Measurements from ENCODE around the gene PPP1R3G. TPM values are rescaled to one million over a fixed set of nuclear protein-coding genes. Genes with fewer than 3 reads are reported as not detected.

Gene PPP1R3G
- total and polyA plus RNA-seq, 2 of the 13 experiments (the other 11 are each of a cell fraction or from before 2014, with no cell fraction given) = 1.2 to 1.3 TPM

DNA sequence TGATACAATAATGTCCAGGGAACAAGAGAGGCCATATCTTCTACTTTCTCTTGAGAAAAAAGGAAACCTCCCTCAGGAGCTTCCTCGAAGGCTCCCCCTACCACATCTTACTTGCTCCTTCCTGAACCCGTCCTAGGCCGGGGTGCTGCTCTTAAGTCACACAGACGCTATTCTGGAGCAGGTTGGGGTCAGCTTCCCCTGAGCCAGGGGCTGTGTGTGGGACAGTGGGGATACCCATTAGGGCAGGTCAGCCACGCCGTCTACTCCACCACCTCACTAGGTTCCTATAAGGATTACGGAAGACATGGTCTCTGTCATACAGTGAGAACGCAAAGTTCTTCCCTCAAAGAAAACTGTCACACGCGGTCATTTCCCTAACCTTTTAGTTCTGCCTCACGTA lies 8.2 kb upstream of the PPP1R3G start (continued):
- TF ChIP-seq ZNF564 (CRISPR knock-in tag; IDR thresholded peaks at IDR 0.05) (no peak), ELF3 (CRISPR knock-in tag; IDR thresholded peaks at IDR 0.05) (no peak)
- TF ChIP-seq, protein P1, sequence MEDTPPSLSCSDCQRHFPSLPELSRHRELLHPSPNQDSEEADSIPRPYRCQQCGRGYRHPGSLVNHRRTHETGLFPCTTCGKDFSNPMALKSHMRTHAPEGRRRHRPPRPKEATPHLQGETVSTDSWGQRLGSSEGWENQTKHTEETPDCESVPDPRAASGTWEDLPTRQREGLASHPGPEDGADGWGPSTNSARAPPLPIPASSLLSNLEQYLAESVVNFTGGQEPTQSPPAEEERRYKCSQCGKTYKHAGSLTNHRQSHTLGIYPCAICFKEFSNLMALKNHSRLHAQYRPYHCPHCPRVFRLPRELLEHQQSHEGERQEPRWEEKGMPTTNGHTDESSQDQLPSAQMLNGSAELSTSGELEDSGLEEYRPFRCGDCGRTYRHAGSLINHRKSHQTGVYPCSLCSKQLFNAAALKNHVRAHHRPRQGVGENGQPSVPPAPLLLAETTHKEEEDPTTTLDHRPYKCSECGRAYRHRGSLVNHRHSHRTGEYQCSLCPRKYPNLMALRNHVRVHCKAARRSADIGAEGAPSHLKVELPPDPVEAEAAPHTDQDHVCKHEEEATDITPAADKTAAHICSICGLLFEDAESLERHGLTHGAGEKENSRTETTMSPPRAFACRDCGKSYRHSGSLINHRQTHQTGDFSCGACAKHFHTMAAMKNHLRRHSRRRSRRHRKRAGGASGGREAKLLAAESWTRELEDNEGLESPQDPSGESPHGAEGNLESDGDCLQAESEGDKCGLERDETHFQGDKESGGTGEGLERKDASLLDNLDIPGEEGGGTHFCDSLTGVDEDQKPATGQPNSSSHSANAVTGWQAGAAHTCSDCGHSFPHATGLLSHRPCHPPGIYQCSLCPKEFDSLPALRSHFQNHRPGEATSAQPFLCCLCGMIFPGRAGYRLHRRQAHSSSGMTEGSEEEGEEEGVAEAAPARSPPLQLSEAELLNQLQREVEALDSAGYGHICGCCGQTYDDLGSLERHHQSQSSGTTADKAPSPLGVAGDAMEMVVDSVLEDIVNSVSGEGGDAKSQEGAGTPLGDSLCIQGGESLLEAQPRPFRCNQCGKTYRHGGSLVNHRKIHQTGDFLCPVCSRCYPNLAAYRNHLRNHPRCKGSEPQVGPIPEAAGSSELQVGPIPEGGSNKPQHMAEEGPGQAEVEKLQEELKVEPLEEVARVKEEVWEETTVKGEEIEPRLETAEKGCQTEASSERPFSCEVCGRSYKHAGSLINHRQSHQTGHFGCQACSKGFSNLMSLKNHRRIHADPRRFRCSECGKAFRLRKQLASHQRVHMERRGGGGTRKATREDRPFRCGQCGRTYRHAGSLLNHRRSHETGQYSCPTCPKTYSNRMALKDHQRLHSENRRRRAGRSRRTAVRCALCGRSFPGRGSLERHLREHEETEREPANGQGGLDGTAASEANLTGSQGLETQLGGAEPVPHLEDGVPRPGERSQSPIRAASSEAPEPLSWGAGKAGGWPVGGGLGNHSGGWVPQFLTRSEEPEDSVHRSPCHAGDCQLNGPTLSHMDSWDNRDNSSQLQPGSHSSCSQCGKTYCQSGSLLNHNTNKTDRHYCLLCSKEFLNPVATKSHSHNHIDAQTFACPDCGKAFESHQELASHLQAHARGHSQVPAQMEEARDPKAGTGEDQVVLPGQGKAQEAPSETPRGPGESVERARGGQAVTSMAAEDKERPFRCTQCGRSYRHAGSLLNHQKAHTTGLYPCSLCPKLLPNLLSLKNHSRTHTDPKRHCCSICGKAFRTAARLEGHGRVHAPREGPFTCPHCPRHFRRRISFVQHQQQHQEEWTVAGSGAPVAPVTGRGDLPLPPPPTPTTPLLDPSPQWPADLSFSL (CRISPR knock-in tag; IDR thresholded peaks at IDR 0.05) = no peak
- TF ChIP-seq, protein P2, sequence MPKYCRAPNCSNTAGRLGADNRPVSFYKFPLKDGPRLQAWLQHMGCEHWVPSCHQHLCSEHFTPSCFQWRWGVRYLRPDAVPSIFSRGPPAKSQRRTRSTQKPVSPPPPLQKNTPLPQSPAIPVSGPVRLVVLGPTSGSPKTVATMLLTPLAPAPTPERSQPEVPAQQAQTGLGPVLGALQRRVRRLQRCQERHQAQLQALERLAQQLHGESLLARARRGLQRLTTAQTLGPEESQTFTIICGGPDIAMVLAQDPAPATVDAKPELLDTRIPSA (CRISPR knock-in tag; IDR thresholded peaks at IDR 0.05; ENCODE audit: borderline replicate concordance) = no peak
- TF ChIP-seq, protein P3, sequence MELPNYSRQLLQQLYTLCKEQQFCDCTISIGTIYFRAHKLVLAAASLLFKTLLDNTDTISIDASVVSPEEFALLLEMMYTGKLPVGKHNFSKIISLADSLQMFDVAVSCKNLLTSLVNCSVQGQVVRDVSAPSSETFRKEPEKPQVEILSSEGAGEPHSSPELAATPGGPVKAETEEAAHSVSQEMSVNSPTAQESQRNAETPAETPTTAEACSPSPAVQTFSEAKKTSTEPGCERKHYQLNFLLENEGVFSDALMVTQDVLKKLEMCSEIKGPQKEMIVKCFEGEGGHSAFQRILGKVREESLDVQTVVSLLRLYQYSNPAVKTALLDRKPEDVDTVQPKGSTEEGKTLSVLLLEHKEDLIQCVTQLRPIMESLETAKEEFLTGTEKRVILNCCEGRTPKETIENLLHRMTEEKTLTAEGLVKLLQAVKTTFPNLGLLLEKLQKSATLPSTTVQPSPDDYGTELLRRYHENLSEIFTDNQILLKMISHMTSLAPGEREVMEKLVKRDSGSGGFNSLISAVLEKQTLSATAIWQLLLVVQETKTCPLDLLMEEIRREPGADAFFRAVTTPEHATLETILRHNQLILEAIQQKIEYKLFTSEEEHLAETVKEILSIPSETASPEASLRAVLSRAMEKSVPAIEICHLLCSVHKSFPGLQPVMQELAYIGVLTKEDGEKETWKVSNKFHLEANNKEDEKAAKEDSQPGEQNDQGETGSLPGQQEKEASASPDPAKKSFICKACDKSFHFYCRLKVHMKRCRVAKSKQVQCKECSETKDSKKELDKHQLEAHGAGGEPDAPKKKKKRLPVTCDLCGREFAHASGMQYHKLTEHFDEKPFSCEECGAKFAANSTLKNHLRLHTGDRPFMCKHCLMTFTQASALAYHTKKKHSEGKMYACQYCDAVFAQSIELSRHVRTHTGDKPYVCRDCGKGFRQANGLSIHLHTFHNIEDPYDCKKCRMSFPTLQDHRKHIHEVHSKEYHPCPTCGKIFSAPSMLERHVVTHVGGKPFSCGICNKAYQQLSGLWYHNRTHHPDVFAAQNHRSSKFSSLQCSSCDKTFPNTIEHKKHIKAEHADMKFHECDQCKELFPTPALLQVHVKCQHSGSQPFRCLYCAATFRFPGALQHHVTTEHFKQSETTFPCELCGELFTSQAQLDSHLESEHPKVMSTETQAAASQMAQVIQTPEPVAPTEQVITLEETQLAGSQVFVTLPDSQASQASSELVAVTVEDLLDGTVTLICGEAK (IDR thresholded peaks at IDR 0.05) = no peak
- TF ChIP-seq, protein P3 (CRISPR knock-in tag; IDR thresholded peaks at IDR 0.05) = no peak
